ENCODE measurements around the gene MAP4K1.

MAP4K1 gene

GRCh38 chr19:38650911-38651584 lies 33.3 kb upstream of the MAP4K1 start:
- TF ChIP-seq, protein P1, sequence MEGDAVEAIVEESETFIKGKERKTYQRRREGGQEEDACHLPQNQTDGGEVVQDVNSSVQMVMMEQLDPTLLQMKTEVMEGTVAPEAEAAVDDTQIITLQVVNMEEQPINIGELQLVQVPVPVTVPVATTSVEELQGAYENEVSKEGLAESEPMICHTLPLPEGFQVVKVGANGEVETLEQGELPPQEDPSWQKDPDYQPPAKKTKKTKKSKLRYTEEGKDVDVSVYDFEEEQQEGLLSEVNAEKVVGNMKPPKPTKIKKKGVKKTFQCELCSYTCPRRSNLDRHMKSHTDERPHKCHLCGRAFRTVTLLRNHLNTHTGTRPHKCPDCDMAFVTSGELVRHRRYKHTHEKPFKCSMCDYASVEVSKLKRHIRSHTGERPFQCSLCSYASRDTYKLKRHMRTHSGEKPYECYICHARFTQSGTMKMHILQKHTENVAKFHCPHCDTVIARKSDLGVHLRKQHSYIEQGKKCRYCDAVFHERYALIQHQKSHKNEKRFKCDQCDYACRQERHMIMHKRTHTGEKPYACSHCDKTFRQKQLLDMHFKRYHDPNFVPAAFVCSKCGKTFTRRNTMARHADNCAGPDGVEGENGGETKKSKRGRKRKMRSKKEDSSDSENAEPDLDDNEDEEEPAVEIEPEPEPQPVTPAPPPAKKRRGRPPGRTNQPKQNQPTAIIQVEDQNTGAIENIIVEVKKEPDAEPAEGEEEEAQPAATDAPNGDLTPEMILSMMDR (conservative IDR thresholded peaks at IDR 0.05; ENCODE audit: control insufficient read depth, insufficient read depth, low read depth, low read length) = peak; percentile 7
- peak; percentile 98 for DNase-seq (ENCODE audit: low read depth)
- H3K4me3 ChIP-seq (ENCODE audit: control insufficient read depth, low read depth, low read length) = no peak overlapping the region

DNA sequence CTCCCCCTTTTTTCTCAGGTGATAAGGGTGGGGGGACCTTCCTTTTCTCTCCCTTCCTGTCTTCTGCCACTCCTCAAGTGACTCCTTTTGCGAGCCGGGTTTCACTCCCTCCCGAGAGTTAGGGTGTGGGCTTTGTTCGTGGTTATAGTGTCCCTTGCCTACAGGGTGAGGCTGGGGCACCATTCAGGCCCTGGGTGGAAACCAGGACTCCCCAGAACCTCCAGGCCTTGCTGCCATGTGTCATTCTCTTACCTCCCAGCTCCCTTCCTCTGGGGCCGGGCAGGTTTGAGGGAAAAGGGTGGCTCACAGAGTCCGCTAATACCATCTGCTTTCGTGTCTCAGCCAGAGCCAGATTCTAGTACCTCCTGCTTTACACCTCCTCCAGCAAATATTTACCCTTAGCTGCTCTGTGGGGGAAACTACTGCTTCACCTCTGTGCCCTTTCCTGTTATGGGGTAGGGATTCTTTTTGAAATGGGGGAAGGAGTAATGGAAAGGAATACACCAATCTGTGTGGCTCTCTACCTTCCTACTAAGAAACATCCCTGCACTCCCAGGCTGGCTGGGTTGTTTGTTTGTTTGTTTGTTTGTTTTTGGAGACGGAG lies 32.5 kb upstream of the MAP4K1 start:
- H3K4me3 ChIP-seq (ENCODE audit: control insufficient read depth, low read depth, low read length) = peak overlapping the region; percentile 98
- TF ChIP-seq, protein P1 (conservative IDR thresholded peaks at IDR 0.05; ENCODE audit: control insufficient read depth, insufficient read depth, low read depth, low read length) = no peak
- DNase-seq (ENCODE audit: low read depth) = no peak

DNA sequence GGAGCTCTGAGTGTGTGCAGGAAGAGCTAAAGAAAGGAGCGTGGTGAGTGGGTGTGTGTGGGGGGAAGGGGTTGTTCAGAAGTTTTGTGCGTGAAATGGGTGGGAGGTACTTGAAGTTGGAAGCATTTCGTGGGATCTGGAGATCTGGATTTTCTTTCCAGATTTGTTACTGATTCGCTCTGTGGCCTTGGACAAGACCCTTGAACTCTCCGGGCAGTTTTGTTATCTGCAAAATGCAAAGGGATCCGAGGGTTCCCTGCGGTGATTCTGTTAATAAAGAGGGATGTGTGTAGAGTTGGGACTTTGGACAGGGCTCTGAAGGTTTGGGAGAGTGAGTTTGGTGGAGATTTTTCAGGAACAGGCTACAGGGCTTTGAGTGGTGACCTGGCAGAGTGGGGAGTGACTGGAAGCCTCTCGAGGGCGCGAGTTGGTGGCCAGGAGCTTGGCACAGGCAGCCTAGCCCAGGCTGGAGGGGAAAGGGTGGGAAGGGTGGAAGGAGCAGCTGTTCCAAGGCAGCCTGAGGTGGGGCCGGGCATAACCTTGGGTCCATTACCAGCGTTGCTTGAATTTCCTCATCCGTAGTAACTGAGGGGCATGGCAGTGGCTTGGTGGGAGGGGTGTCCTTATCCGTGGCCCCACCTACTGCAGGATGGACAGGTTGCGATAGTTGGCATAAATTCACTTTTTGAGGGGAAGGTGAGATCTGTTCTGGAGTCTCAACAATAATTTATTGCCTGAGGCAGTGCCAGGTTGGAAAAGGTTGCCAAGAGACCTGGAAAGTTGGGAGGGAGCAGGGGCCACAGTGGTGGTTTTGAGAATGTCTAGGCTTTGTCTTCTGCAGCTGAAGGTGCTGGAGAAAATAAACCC lies 31.8 kb upstream of the MAP4K1 start:
- H3K4me3 ChIP-seq (ENCODE audit: control insufficient read depth, low read depth, low read length) = peak overlapping the region; percentile 98
- TF ChIP-seq, protein P1 (conservative IDR thresholded peaks at IDR 0.05; ENCODE audit: control insufficient read depth, insufficient read depth, low read depth, low read length) = no peak
- no peak for DNase-seq (ENCODE audit: low read depth)

GRCh38 chr19:38648769-38649304 lies 31.1 kb upstream of the MAP4K1 start:
- DNase-seq (ENCODE audit: low read depth) = no peak
- H3K4me3 ChIP-seq (ENCODE audit: control insufficient read depth, low read depth, low read length) = peak overlapping the region; percentile 98

DNA sequence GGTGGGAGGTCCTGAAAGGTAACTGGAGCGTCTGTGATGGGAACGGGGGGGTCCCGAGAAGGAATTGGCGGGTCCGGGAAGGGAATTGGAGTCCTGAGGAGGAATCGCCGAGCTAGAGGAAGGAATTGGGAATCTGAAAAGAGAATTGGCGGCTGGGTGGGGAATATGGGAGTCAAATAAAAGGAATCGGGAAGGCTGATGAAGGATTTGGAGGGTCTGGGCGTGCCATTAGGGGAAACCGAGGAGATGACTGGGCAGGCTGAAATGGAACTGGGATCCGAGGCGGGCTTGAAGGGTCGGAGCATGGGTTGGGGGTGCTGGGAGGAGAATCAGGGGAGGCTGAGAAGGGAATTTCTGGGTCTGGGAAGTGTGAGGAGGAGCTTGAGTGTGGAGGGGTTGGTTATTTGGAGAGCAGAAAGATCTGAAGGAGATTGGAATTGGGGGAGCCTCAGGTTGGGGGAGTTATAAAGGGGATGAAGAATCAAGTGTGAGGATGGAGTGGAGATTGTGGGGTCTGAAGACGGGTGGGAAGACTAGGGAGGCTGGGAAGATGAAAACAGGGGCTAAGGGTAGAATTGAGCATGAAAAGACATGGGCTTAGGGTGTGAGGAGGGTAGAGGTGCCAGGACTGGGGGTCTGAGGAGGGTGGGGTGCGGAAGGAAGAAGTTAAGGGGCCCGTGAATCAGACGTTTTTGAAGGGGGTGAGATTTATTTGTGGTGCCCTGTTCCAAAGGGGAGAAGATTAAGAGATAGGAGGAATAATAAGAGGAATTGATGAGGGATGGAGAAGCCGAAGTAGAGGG lies 30.4 kb upstream of the MAP4K1 start:
- no peak for DNase-seq (ENCODE audit: low read depth)
- TF ChIP-seq, protein P1 (conservative IDR thresholded peaks at IDR 0.05; ENCODE audit: control insufficient read depth, insufficient read depth, low read depth, low read length) = no peak
- peak overlapping the region; percentile 98 for H3K4me3 ChIP-seq (ENCODE audit: control insufficient read depth, low read depth, low read length)

More at GRCh38 chr19:38648769-38649304, 31.1 kb upstream of the MAP4K1 start:
- TF ChIP-seq, protein P1 (conservative IDR thresholded peaks at IDR 0.05; ENCODE audit: control insufficient read depth, insufficient read depth, low read depth, low read length) = no peak
